Subcutaneous abdominal adipose tissue (tissue), 5 donors: Measurements from ENCODE around the gene PLCD3.

ENCODE experiments used
- H3K27ac ChIP-seq: one replicate; pipeline ENCODE4 v1.7.0; 2013; ENCODE audit warnings: low read depth, mild to moderate bottlenecking, inconsistent platforms, low read length, moderate library complexity
- H3K27me3 ChIP-seq, 5 donors: one replicate each; pipeline ENCODE4 v1.7.0; 2013; ENCODE audit warnings: low read length in 5 of 5, inconsistent platforms in 1 of 5; ENCODE audit not compliant: control insufficient read depth in 5 of 5, insufficient read depth in 4 of 5
- H3K36me3 ChIP-seq, 5 donors: one replicate each; pipeline ENCODE4 v1.7.0; 2013; ENCODE audit warnings: low read length in 5 of 5; ENCODE audit not compliant: control insufficient read depth in 5 of 5, insufficient read depth in 5 of 5
- H3K4me1 ChIP-seq, 5 donors: one replicate each; pipeline ENCODE4 v1.7.0; 2013; ENCODE audit warnings: low read length in 5 of 5, mild to moderate bottlenecking in 3 of 5, moderate library complexity in 1 of 5; ENCODE audit not compliant: control insufficient read depth in 5 of 5, insufficient read depth in 5 of 5
- H3K4me3 ChIP-seq, 5 donors: one replicate each; pipeline ENCODE4 v1.7.0; 2013; ENCODE audit warnings: low read length in 5 of 5, low read depth in 1 of 5
- H3K9ac ChIP-seq, 5 donors: one replicate each; pipeline ENCODE4 v1.7.0; 2013; ENCODE audit warnings: low read length in 5 of 5, mild to moderate bottlenecking in 4 of 5, moderate library complexity in 3 of 5
- H3K9me3 ChIP-seq, 5 donors: one replicate each; pipeline ENCODE4 v1.7.0; 2013; ENCODE audit warnings: low read length in 5 of 5; ENCODE audit not compliant: control insufficient read depth in 5 of 5
- donor health status: healthy.
- donor health status: healthy.
- donor health status: healthy.
- donor health status: healthy.
- donor health status: healthy.

The PLCD3 gene

GRCh38 chr17:45104029-45104428 is 28.3 kb downstream of the PLCD3 start:
- no peaks in the 10 kb centered on the region for H3K9me3 ChIP-seq
- peak overlapping the region in 1 of 5 donors; percentile 68 for H3K9ac ChIP-seq
- H3K27ac ChIP-seq, result peak overlapping the region; percentile 30
- no peaks in the 10 kb centered on the region for H3K27me3 ChIP-seq
- H3K4me1 ChIP-seq, result peaks cover 0 to 33% (median 20%) of the 10 kb centered on the region in 5 donors
- H3K4me3 ChIP-seq, result no peak overlapping the region
- H3K36me3 ChIP-seq, result peaks cover 0 to 89% (median 79%) of the 10 kb centered on the region in 5 donors

DNA sequence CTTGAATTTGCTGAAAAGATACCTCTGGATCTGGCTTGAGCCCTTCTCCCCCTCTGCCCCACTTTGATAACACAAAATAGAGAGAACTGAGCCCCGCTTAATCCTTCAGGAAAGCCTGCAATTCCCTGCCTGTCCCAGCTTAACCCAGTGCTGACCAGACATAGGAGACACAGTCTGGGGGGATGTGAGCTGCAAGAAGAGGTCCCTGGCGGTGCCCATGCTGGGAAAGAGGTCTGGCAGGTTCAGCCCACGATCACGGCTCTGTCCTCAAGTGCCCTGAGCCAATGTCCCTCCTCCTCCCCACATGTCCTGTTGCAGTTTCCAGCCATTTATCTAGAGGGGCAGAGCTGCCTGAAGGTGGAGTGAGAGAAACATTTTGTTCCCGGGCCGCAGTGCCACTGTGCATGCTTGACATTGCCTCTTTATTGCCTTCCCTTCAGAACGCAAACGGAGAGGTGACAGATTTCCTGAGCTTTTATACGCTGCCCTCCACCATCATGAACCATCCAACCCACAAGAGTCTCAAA is 29.0 kb downstream of the PLCD3 start:
- H3K27ac ChIP-seq, result no peak overlapping the region
- H3K36me3 ChIP-seq, result peaks cover 0 to 88% (median 80%) of the 10 kb centered on the region in 5 donors
- no peaks in the 10 kb centered on the region for H3K9me3 ChIP-seq
- no peak overlapping the region for H3K4me3 ChIP-seq
- peaks cover 0 to 37% (median 27%) of the 10 kb centered on the region in 5 donors for H3K4me1 ChIP-seq
- no peak overlapping the region for H3K9ac ChIP-seq
- no peaks in the 10 kb centered on the region for H3K27me3 ChIP-seq

DNA sequence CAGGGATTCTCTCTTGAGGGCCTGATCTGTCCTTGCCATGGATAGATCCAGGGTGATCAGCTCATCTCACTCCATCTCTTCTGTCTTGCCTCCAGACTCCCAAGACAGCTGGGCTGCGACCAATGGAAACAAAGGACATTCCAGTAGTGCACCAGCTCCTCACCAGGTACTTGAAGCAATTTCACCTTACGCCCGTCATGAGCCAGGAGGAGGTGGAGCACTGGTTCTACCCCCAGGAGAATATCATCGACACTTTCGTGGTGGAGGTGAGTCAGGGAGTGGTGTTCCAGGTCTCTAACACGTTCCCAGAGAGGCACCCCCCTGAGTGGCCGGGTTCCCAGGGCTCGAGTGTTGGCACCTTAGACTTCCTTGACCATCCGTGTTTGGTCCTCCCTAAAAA is 29.5 kb downstream of the PLCD3 start:
- H3K9ac ChIP-seq, result no peak overlapping the region
- H3K36me3 ChIP-seq, result peaks cover 0 to 88% (median 80%) of the 10 kb centered on the region in 5 donors
- H3K27ac ChIP-seq, result no peak overlapping the region
- H3K9me3 ChIP-seq, result no peaks in the 10 kb centered on the region
- peaks cover 2 to 42% (median 32%) of the 10 kb centered on the region in 5 donors for H3K4me1 ChIP-seq
- no peak overlapping the region for H3K4me3 ChIP-seq
- no peaks in the 10 kb centered on the region for H3K27me3 ChIP-seq

GRCh38 chr17:45101883-45102811 is 30.2 kb downstream of the PLCD3 start:
- Histone ChIP-seq H3K27ac (peak overlapping the region; percentile 41), H3K4me3 (no peak overlapping the region), H3K4me1 (peaks cover 4 to 49% (median 39%) of the 10 kb centered on the region in 5 donors), H3K36me3 (peaks cover 0 to 88% (median 80%) of the 10 kb centered on the region in 5 donors), H3K9me3 (no peaks in the 10 kb centered on the region), H3K27me3 (no peaks in the 10 kb centered on the region), H3K9ac (peak overlapping the region in 1 of 5 donors; percentile 5)

GRCh38 chr17:45101546-45101882 is 30.8 kb downstream of the PLCD3 start:
- H3K36me3 ChIP-seq, result peaks cover 0 to 88% (median 80%) of the 10 kb centered on the region in 5 donors
- H3K9ac ChIP-seq, result peak overlapping the region in 1 of 5 donors; percentile 5
- H3K27me3 ChIP-seq, result no peaks in the 10 kb centered on the region
- H3K9me3 ChIP-seq, result no peaks in the 10 kb centered on the region
- H3K27ac ChIP-seq, result peak overlapping the region; percentile 41
- H3K4me3 ChIP-seq, result no peak overlapping the region
- peaks cover 4 to 48% (median 42%) of the 10 kb centered on the region in 5 donors for H3K4me1 ChIP-seq

GRCh38 chr17:45098869-45099616 is 33.3 kb downstream of the PLCD3 start:
- H3K9me3 ChIP-seq, result no peaks in the 10 kb centered on the region
- no peak overlapping the region for H3K4me3 ChIP-seq
- H3K27ac ChIP-seq, result peak overlapping the region; percentile 39
- peaks cover 0 to 87% (median 74%) of the 10 kb centered on the region in 5 donors for H3K36me3 ChIP-seq
- no peaks in the 10 kb centered on the region for H3K27me3 ChIP-seq
- H3K4me1 ChIP-seq, result peaks cover 4 to 31% (median 23%) of the 10 kb centered on the region in 5 donors
- no peak overlapping the region for H3K9ac ChIP-seq

DNA sequence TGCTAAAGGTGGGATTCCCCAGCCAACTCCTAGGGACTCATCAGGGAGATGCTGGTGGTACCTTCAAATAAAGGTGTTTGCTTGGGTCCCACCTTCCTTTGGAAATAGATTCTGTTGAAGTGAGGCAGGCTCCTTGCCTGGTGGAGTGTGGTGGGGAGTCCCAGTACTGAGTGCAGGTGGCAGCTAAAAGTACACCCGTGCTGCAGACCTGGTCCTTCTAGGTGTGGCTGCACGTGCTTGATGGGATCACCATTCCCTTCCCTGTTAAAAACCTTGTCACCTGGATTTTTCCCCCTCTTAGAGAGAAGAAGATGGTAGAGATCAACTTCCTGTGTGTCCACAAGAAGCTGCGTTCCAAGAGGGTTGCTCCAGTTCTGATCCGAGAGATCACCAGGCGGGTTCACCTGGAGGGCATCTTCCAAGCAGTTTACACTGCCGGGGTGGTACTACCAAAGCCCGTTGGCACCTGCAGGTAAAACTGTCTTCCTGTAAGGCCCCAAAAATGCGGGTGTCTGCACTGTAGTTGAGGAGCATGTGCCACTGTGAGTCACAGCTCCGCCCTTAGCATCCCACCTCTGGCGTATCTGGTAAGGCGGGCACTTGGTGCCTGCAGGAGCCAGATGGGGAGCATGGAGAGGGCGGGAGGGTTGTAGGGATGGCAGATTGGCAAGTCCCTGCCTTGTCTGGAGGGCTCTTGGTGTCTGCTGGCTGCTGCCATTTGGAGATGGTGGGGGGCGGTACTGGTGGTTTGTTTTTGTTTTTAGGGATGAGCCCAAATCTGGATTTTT is 34.0 kb downstream of the PLCD3 start:
- Histone ChIP-seq H3K9ac (no peak overlapping the region), H3K4me1 (peaks cover 6 to 37% (median 29%) of the 10 kb centered on the region in 5 donors), H3K27me3 (no peaks in the 10 kb centered on the region), H3K36me3 (peaks cover 0 to 87% (median 72%) of the 10 kb centered on the region in 5 donors), H3K9me3 (no peaks in the 10 kb centered on the region), H3K4me3 (no peak overlapping the region), H3K27ac (peak overlapping the region; percentile 39)

GRCh38 chr17:45096926-45097325 is 35.4 kb downstream of the PLCD3 start:
- Histone ChIP-seq H3K4me1 (peaks cover 9 to 45% (median 41%) of the 10 kb centered on the region in 5 donors), H3K9ac (peak overlapping the region in 1 of 5 donors; percentile 31), H3K27ac (peak overlapping the region; percentile 37), H3K9me3 (no peaks in the 10 kb centered on the region), H3K36me3 (peaks cover 0 to 83% (median 60%) of the 10 kb centered on the region in 5 donors), H3K27me3 (no peaks in the 10 kb centered on the region), H3K4me3 (no peak overlapping the region)

- no peak overlapping the region for H3K27ac ChIP-seq
- H3K4me3 ChIP-seq, result no peak overlapping the region
- H3K9me3 ChIP-seq, result no peaks in the 10 kb centered on the region
- peaks cover 9 to 46% (median 41%) of the 10 kb centered on the region in 5 donors for H3K4me1 ChIP-seq
- H3K9ac ChIP-seq, result peak overlapping the region in 1 of 5 donors; percentile 2
- H3K27me3 ChIP-seq, result no peaks in the 10 kb centered on the region
- peaks cover 0 to 82% (median 63%) of the 10 kb centered on the region in 5 donors for H3K36me3 ChIP-seq
Observed at GRCh38 chr17:45096141-45096540, 36.2 kb downstream of the PLCD3 start.
